ENCODE measurements around the gene STAM. TPM values are rescaled to one million over a fixed set of nuclear protein-coding genes. Genes with fewer than 3 reads are reported as not detected.
"Not testable (repeated sequence)": the region's sequence is repeated elsewhere in the genome, so short reads cannot be mapped to it uniquely, and the experiment has no call there.

The STAM gene
- total and polyA plus RNA-seq, 2 donors, result 18.2 to 19.8 TPM

GRCh38 chr10:17703706-17704105 is 59.8 kb downstream of the STAM start:
- WGBS, result 97% methylated on average over 3 of the region's 3 CpGs
- Histone ChIP-seq H3K36me3 (ENCODE audit: control insufficient read depth in 2 of 2, insufficient read depth in 2 of 2, low read length in 1 of 2) (peaks cover 13 to 32% of the 10 kb centered on the region in 2 donors), H3K27me3 (ENCODE audit: control insufficient read depth in 2 of 2, insufficient read depth in 1 of 2, low read length in 1 of 2) (no peaks in the 10 kb centered on the region), H3K27ac (ENCODE audit: low read depth in 1 of 2, low read length in 1 of 2) (no peak overlapping the region), H3K4me1 (ENCODE audit: control insufficient read depth in 2 of 2, insufficient read depth in 2 of 2, low read length in 2 of 2) (no peaks in the 10 kb centered on the region), H3K4me3 (ENCODE audit: low read length in 2 of 2) (no peak overlapping the region), H3K9me3 (ENCODE audit: control insufficient read depth in 2 of 2, insufficient read depth in 1 of 2, low read length in 1 of 2) (no peaks in the 10 kb centered on the region)
- no peak for DNase-seq (ENCODE audit: low read depth in 6 of 9, low spot score in 9 of 9)

- Histone ChIP-seq H3K4me1 (ENCODE audit: control insufficient read depth in 2 of 2, insufficient read depth in 2 of 2, low read length in 2 of 2) (no peaks in the 10 kb centered on the region), H3K9me3 (ENCODE audit: control insufficient read depth in 2 of 2, insufficient read depth in 1 of 2, low read length in 1 of 2) (no peaks in the 10 kb centered on the region), H3K27ac (ENCODE audit: low read depth in 1 of 2, low read length in 1 of 2) (no peak overlapping the region), H3K36me3 (ENCODE audit: control insufficient read depth in 2 of 2, insufficient read depth in 2 of 2, low read length in 1 of 2) (peaks cover 47 to 64% of the 10 kb centered on the region in 2 donors), H3K4me3 (ENCODE audit: low read length in 2 of 2) (no peak overlapping the region), H3K27me3 (ENCODE audit: control insufficient read depth in 2 of 2, insufficient read depth in 1 of 2, low read length in 1 of 2) (no peaks in the 10 kb centered on the region)
- 98% methylated on average over 10 of the region's 10 CpGs for WGBS
- DNase-seq (ENCODE audit: low read depth in 6 of 9, low spot score in 9 of 9), result no peak
Measured at GRCh38 chr10:17708821-17709220, 64.9 kb downstream of the STAM start.

GRCh38 chr10:17709492-17709891 is 65.5 kb downstream of the STAM start:
- WGBS, result 98% methylated on average over 5 of the region's 5 CpGs
- Histone ChIP-seq H3K27ac (ENCODE audit: low read depth in 1 of 2, low read length in 1 of 2) (no peak overlapping the region), H3K27me3 (ENCODE audit: control insufficient read depth in 2 of 2, insufficient read depth in 1 of 2, low read length in 1 of 2) (no peaks in the 10 kb centered on the region), H3K4me1 (ENCODE audit: control insufficient read depth in 2 of 2, insufficient read depth in 2 of 2, low read length in 2 of 2) (no peaks in the 10 kb centered on the region), H3K4me3 (ENCODE audit: low read length in 2 of 2) (no peak overlapping the region), H3K36me3 (ENCODE audit: control insufficient read depth in 2 of 2, insufficient read depth in 2 of 2, low read length in 1 of 2) (peaks cover 51 to 68% of the 10 kb centered on the region in 2 donors), H3K9me3 (ENCODE audit: control insufficient read depth in 2 of 2, insufficient read depth in 1 of 2, low read length in 1 of 2) (no peaks in the 10 kb centered on the region)
- DNase-seq (ENCODE audit: low read depth in 6 of 9, low spot score in 9 of 9), result no peak

DNA sequence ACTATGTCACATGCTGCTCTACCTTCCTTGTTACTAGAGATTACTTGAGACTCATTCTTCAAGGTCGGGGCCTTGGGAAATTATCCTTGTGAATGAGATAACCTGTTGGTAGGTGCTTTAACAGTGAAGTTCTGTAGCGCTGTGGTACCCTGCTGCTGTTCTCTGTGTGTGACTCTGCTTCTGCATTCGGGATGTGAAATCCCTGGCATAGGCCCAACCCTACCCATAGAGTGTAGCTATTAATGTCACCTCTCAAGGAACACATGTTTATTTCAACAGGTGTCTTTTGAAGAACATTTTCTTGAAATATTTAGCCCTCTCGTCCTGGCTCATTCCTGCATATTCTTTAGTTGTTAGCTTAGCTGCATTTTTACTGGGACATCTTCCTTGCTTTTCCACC is 66.2 kb downstream of the STAM start:
- Histone ChIP-seq H3K36me3 (ENCODE audit: control insufficient read depth in 2 of 2, insufficient read depth in 2 of 2, low read length in 1 of 2) (peaks cover 54 to 70% of the 10 kb centered on the region in 2 donors), H3K27me3 (ENCODE audit: control insufficient read depth in 2 of 2, insufficient read depth in 1 of 2, low read length in 1 of 2) (no peaks in the 10 kb centered on the region), H3K4me1 (ENCODE audit: control insufficient read depth in 2 of 2, insufficient read depth in 2 of 2, low read length in 2 of 2) (no peaks in the 10 kb centered on the region), H3K4me3 (ENCODE audit: low read length in 2 of 2) (no peak overlapping the region), H3K27ac (ENCODE audit: low read depth in 1 of 2, low read length in 1 of 2) (no peak overlapping the region), H3K9me3 (ENCODE audit: control insufficient read depth in 2 of 2, insufficient read depth in 1 of 2, low read length in 1 of 2) (no peaks in the 10 kb centered on the region)
- WGBS, result 96% methylated on average over 4 of the region's 4 CpGs
- DNase-seq (ENCODE audit: low read depth in 6 of 9, low spot score in 9 of 9), result no peak

DNA sequence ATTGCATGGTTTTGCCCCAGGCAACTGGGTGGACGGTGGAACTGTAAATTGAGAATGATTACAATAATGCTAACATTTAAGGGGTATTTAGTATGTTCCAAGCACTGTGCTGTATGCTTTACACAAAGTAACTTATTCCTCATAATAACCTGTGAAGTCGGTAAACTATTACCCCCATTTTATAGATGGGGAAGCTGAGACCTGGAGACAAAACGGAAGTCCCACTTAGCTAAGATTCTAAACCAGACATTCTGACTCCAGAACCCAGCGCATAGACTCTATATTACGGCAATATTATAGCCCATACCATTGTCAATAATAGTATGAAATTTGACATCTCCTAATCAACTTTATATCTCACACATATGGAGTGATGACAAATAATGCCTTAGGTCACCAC is 68.1 kb downstream of the STAM start:
- DNase-seq (ENCODE audit: low read depth in 6 of 9, low spot score in 9 of 9), result no peak
- Histone ChIP-seq H3K4me1 (ENCODE audit: control insufficient read depth in 2 of 2, insufficient read depth in 2 of 2, low read length in 2 of 2) (no peaks in the 10 kb centered on the region), H3K27me3 (ENCODE audit: control insufficient read depth in 2 of 2, insufficient read depth in 1 of 2, low read length in 1 of 2) (no peaks in the 10 kb centered on the region), H3K36me3 (ENCODE audit: control insufficient read depth in 2 of 2, insufficient read depth in 2 of 2, low read length in 1 of 2) (peaks cover 48 to 67% of the 10 kb centered on the region in 2 donors), H3K9me3 (ENCODE audit: control insufficient read depth in 2 of 2, insufficient read depth in 1 of 2, low read length in 1 of 2) (no peaks in the 10 kb centered on the region), H3K27ac (ENCODE audit: low read depth in 1 of 2, low read length in 1 of 2) (no peak overlapping the region), H3K4me3 (ENCODE audit: low read length in 2 of 2) (no peak overlapping the region)
- 97% methylated on average over 5 of the region's 5 CpGs for WGBS

DNA sequence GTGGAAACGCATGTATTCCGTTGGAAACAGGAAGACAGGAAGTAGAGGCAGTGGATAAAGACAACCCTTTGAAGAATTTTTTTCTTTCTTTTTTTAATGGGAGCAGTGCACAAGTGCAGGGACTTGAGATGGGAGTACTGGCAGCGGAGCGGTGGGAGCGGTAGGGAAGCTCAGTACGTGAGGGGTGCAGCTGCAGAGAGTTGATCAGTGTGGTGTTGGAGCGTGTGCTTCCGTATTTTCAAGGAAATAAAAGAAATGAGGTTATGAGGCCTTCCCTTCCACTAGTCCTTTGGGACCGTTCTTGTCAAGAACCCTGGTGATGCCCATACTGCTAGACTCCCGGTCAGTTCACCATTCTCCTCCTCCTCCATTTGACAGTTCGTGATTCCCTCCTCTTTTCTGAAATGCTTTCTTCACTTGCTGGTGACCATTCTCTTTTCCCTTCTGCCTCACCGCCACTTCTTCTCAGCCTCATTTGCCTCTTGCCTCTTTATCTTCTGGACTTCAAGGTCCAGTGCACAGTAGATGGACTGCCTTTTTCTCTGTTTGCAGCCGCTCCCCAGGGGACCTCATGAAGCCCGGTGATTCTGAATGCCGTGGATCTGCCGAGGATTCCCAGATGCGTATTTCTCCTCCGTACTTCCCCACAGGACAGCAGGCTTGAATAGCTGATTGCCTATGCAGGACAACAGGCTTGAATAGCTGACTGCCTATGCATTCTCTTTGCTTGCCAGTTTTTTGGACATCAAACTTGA is 68.9 kb downstream of the STAM start:
- H3K27me3 ChIP-seq (ENCODE audit: control insufficient read depth in 2 of 2, insufficient read depth in 1 of 2, low read length in 1 of 2), result no peaks in the 10 kb centered on the region
- H3K4me1 ChIP-seq (ENCODE audit: control insufficient read depth in 2 of 2, insufficient read depth in 2 of 2, low read length in 2 of 2), result no peaks in the 10 kb centered on the region
- H3K4me3 ChIP-seq (ENCODE audit: low read length in 2 of 2), result no peak overlapping the region
- H3K27ac ChIP-seq (ENCODE audit: low read depth in 1 of 2, low read length in 1 of 2), result no peak overlapping the region
- peaks cover 46 to 67% of the 10 kb centered on the region in 2 donors for H3K36me3 ChIP-seq (ENCODE audit: control insufficient read depth in 2 of 2, insufficient read depth in 2 of 2, low read length in 1 of 2)
- no peaks in the 10 kb centered on the region for H3K9me3 ChIP-seq (ENCODE audit: control insufficient read depth in 2 of 2, insufficient read depth in 1 of 2, low read length in 1 of 2)
- 98% methylated on average over 18 of the region's 18 CpGs for whole genome bisulfite sequencing
- DNase-seq (ENCODE audit: low read depth in 6 of 9, low spot score in 9 of 9), result no peak

DNA sequence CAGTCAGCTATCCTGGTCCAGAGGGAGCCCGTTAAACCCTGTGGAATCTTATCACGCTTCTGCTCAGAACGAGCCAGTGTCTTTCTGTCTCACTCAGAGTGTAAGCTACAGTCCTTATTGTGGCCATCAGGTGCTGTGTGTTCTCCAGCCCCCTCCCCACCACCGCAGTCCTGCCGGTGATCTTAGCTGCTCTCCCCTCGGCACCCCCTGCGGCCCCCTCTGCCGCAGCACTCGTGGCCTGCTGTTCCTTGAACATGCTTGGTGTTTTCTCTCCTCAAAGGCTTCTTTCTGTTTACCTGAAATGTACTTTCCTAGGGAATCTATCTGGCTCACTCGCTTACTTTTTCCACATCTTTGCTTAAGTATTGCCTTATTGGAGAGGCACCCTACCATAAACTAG is 69.8 kb downstream of the STAM start:
- 99% methylated on average over 10 of the region's 10 CpGs for WGBS
- no peak for DNase-seq (ENCODE audit: low read depth in 6 of 9, low spot score in 9 of 9)
- H3K4me1 ChIP-seq (ENCODE audit: control insufficient read depth in 2 of 2, insufficient read depth in 2 of 2, low read length in 2 of 2), result no peaks in the 10 kb centered on the region
- H3K4me3 ChIP-seq (ENCODE audit: low read length in 2 of 2), result no peak overlapping the region
- peaks cover 43 to 62% of the 10 kb centered on the region in 2 donors for H3K36me3 ChIP-seq (ENCODE audit: control insufficient read depth in 2 of 2, insufficient read depth in 2 of 2, low read length in 1 of 2)
- no peak overlapping the region for H3K27ac ChIP-seq (ENCODE audit: low read depth in 1 of 2, low read length in 1 of 2)
- no peaks in the 10 kb centered on the region for H3K27me3 ChIP-seq (ENCODE audit: control insufficient read depth in 2 of 2, insufficient read depth in 1 of 2, low read length in 1 of 2)
- no peaks in the 10 kb centered on the region for H3K9me3 ChIP-seq (ENCODE audit: control insufficient read depth in 2 of 2, insufficient read depth in 1 of 2, low read length in 1 of 2)

GRCh38 chr10:17716161-17716560 is 72.2 kb downstream of the STAM start:
- Histone ChIP-seq H3K9me3 (ENCODE audit: control insufficient read depth in 2 of 2, insufficient read depth in 1 of 2, low read length in 1 of 2) (no peaks in the 10 kb centered on the region), H3K36me3 (ENCODE audit: control insufficient read depth in 2 of 2, insufficient read depth in 2 of 2, low read length in 1 of 2) (peaks cover 27 to 44% of the 10 kb centered on the region in 2 donors), H3K27ac (ENCODE audit: low read depth in 1 of 2, low read length in 1 of 2) (no peak overlapping the region), H3K4me1 (ENCODE audit: control insufficient read depth in 2 of 2, insufficient read depth in 2 of 2, low read length in 2 of 2) (no peaks in the 10 kb centered on the region), H3K27me3 (ENCODE audit: control insufficient read depth in 2 of 2, insufficient read depth in 1 of 2, low read length in 1 of 2) (no peaks in the 10 kb centered on the region), H3K4me3 (ENCODE audit: low read length in 2 of 2) (no peak overlapping the region)
- DNase-seq (ENCODE audit: low read depth in 6 of 9, low spot score in 9 of 9), result no peak
- WGBS, result 98% methylated on average over 4 of the region's 4 CpGs

DNA sequence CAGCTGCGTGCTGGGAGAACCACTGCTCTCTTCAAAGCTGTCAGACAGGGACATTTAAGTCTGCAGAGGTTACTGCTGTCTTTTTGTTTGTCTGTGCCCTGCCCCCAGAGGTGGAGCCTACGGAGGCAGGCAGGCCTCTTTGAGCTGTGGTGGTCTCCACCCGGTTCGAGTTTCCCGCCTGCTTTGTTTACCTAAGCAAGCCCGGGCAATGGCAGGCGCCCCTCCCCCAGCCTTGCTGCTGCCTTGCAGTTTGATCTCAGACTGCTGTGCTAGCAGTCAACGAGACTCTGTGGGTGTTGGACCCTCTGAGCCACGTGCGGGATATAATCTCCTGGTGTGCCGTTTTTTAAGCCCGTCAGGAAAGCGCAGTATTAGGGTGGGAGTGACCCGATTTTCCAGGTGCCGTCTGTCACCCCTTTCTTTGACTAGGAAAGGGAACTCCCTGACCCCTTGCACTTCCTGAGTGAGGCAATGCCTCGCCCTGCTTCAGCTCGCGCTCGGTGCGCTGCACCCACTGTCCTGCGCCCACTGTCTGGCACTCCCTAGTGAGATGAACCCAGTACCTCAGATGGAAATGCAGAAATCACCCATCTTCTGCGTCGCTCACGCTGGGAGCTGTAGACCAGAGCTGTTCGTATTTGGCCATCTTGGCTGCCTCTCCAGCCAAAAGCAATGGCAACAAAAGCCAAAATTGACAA is 78.5 kb downstream of the STAM start:
- not testable (repeated sequence) for H3K36me3 ChIP-seq (ENCODE audit: control insufficient read depth in 2 of 2, insufficient read depth in 2 of 2, low read length in 1 of 2); H3K4me1 ChIP-seq (ENCODE audit: control insufficient read depth in 2 of 2, insufficient read depth in 2 of 2, low read length in 2 of 2); DNase-seq (ENCODE audit: low read depth in 6 of 9, low spot score in 9 of 9); H3K9me3 ChIP-seq (ENCODE audit: control insufficient read depth in 2 of 2, insufficient read depth in 1 of 2, low read length in 1 of 2); H3K4me3 ChIP-seq (ENCODE audit: low read length in 2 of 2); H3K27me3 ChIP-seq (ENCODE audit: control insufficient read depth in 2 of 2, insufficient read depth in 1 of 2, low read length in 1 of 2); H3K27ac ChIP-seq (ENCODE audit: low read depth in 1 of 2, low read length in 1 of 2)
- WGBS, result 97% methylated on average over 24 of the region's 25 CpGs

All from thymus (tissue), 11 donors.